ENCODE results near the gene ALK. TPM values are rescaled to one million over a fixed set of nuclear protein-coding genes. Genes with fewer than 3 reads are reported as not detected.

Gene ALK
- total RNA-seq, 2 donors from 2014 or later = 0.16 to 0.26 TPM

- TF ChIP-seq, protein P1, sequence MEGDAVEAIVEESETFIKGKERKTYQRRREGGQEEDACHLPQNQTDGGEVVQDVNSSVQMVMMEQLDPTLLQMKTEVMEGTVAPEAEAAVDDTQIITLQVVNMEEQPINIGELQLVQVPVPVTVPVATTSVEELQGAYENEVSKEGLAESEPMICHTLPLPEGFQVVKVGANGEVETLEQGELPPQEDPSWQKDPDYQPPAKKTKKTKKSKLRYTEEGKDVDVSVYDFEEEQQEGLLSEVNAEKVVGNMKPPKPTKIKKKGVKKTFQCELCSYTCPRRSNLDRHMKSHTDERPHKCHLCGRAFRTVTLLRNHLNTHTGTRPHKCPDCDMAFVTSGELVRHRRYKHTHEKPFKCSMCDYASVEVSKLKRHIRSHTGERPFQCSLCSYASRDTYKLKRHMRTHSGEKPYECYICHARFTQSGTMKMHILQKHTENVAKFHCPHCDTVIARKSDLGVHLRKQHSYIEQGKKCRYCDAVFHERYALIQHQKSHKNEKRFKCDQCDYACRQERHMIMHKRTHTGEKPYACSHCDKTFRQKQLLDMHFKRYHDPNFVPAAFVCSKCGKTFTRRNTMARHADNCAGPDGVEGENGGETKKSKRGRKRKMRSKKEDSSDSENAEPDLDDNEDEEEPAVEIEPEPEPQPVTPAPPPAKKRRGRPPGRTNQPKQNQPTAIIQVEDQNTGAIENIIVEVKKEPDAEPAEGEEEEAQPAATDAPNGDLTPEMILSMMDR (IDR thresholded peaks at IDR 0.05) = no peak
- no peak for DNase-seq (ENCODE audit: low spot score)
- Histone ChIP-seq H3K36me3 (peaks cover 33% of the 10 kb centered on the region), H3K4me1 (no peaks in the 10 kb centered on the region), H3K9me3 (no peaks in the 10 kb centered on the region), H3K27ac (no peak overlapping the region), H3K4me3 (no peak overlapping the region), H3K27me3 (no peaks in the 10 kb centered on the region)
Measured at GRCh38 chr2:29143657-29144056, 777.7 kb downstream of the ALK start.

Other genes with a start within 250 kb of the ALK start
- 10 to 100 TPM; 36.3 to 45.5 TPM for gene YPEL5, start 225.4 kb upstream of the ALK start, total RNA-seq

Measured in right atrium auricular region (tissue), 2 donors.